NCI-H1436 treated with DMSO at 0.1 percent for 48 hours (cell line): ENCODE measurements around the gene SORCS1.

Experiments
- DNase-seq: peaks from one replicate; lab custom pipeline; 2025; lab: John Stamatoyannopoulos, UW

The SORCS1 gene

GRCh38 chr10:106992055-106992454 is 172.5 kb downstream of the SORCS1 start:
- no peak for DNase-seq

GRCh38 chr10:106991091-106991490 is 173.4 kb downstream of the SORCS1 start:
- DNase-seq, result no peak

DNA sequence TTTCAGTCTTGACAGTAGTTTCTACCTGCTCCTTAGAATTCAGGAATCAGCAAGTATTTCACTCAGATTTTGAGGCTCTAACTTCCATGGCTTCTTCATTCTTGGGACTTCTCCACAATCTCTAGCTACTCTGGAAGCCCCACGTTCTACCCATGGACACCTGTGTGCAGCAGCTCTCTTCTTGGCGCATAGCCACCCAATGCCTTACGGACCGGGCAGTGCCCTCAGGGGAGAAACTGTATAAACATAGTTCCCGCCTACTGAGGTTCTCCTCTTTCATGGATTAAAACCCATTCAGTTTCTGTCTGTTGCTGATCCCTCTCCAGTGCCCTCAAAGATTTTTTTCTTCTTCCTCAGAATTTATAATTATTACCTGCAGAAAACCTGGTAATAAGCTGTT is 177.1 kb downstream of the SORCS1 start:
- DNase-seq, result no peak

GRCh38 chr10:106982268-106982667 is 182.2 kb downstream of the SORCS1 start:
- DNase-seq, result no peak

- no peak for DNase-seq
Observed at GRCh38 chr10:106981452-106982075, 182.9 kb downstream of the SORCS1 start.

- no peak for DNase-seq
Observed at GRCh38 chr10:106980495-106981451, 183.7 kb downstream of the SORCS1 start.

GRCh38 chr10:106978756-106979155 is 185.8 kb downstream of the SORCS1 start:
- DNase-seq, result no peak

- DNase-seq, result no peak
Observed at GRCh38 chr10:106973716-106974115, 190.8 kb downstream of the SORCS1 start.

GRCh38 chr10:106973288-106973687 is 191.2 kb downstream of the SORCS1 start:
- DNase-seq, result no peak

DNA sequence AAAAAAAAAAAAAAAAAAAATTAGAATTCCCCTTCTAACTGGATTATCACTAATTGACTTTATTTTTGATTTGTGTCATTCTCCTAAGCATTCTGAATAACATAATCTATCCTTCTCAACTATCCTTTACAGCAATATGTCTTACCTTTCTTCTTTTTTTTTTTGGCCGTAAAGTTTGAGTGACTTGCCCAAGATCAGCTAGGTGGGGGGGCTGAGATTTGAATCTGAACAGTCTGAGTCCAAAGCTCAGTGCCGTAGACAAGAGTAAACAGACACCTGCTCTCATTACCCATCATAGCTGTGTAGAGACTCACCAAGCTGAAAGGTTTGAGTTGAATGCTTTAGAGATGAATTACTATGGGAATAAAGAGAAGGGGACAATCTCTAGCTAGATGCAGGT is 192.1 kb downstream of the SORCS1 start:
- DNase-seq, result no peak

DNA sequence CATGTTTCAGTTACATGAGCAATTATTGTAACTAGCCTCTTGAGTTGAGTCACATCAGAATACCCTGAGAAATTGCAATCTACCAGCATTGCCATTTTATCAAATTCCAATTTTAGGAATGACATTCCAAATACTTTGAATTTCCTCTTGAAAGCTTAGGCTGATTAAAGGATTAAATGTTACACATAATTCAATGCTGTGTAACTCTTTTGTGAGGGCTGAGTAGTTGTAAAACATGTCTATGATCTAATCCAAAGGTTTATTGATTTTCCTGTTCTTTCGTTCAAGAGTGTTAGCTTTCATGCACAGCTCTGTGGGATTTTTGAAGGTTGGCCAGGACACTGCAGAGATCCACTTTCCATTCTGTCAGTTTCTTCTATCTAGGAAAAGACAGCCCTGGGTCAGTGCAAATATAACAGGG is 193.1 kb downstream of the SORCS1 start:
- DNase-seq, result no peak

- no peak for DNase-seq
Observed at GRCh38 chr10:106967452-106967851, 197.1 kb downstream of the SORCS1 start.

- DNase-seq, result no peak
Observed at GRCh38 chr10:106960812-106961211, 203.7 kb downstream of the SORCS1 start.

- DNase-seq, result no peak
Observed at GRCh38 chr10:106959521-106959920, 205.0 kb downstream of the SORCS1 start.

- no peak for DNase-seq
Observed at GRCh38 chr10:106958589-106959361, 205.7 kb downstream of the SORCS1 start.

DNA sequence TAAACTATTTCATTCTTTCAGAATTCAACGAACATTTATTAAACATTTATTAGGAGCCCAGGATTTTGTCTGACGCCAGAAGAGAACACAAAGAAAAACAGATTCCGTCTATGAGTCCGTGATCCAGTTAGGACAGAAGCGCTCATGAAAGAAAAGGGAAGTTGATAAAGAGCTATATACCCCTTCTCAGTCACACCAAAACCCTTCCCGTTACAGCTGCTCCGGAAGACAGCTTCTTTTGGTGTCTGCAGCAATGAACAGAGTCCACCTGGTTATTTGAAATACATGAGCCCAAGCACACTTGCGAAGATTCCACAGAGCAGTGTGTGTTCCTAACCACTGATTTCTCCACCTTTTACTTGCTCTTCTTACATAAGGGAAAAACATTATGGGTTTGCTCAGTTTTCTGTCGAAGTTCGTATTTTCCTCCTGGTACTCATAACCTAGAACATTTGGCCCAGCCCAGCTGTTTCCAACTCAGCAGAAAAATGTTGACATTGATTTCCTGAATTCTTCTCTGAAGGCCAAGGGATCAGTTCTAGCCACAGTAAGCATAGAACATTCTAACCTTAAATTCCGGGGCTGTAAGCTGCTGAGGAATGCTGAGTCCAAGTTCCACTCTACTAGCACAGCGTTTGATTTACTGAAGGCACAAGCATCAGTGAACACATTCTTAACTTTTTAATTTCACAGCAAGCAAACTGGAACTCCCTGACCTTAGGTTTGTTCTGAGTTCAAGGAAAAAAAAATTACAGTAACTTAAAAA is 206.5 kb downstream of the SORCS1 start:
- DNase-seq, result no peak

DNA sequence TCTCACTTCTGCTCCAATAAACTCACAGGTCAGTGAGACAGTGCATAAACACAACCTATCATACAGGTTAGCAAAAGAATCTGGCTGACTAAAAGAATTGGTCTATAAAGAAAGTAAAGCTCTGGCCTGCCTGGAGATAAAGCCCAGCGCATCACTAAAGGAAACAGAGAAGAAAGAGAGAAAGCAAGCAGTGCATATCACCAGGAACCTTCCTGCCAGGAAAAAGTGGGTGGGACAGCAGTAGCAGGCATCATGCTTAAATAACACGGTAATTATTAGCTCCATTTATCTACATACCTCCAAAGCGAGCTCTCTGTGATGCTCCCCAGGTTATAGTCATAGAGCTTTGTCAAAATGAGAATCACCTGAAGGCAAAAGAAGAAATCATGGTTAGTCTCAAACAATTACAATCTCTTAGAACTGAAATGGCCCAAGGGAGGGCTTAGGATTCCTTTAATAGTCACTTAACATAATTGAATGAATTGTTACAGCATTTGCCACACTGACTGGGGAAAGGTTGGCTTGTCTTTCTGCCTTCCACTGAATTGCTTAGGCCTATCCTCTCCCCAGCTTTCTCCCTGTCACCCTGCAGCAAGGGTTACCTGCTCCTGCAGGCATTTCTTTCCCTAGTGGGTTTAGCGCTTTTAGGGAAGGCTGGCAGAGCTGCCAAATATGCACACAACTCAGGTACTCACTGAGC is 208.1 kb downstream of the SORCS1 start:
- no peak for DNase-seq

DNA sequence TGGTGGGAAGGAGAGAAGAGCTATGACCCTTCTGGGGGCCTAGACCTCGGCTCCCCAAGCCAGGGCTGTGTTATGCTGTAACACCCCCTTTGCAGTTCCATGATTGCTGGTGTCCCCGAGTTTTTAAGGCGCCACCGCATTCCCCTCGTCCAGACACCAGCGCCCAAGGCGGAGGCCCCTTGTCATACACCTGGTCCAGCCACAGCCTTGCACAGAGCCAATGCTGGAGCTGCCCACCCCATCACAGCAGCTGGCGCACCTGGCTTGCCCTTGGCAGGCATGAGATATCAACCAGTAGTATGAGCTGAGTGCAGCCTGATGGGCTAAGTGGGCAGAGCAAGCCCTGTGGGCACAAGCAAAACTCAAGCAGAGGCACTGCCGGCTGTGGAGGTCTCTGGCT is 209.4 kb downstream of the SORCS1 start:
- DNase-seq, result no peak

DNA sequence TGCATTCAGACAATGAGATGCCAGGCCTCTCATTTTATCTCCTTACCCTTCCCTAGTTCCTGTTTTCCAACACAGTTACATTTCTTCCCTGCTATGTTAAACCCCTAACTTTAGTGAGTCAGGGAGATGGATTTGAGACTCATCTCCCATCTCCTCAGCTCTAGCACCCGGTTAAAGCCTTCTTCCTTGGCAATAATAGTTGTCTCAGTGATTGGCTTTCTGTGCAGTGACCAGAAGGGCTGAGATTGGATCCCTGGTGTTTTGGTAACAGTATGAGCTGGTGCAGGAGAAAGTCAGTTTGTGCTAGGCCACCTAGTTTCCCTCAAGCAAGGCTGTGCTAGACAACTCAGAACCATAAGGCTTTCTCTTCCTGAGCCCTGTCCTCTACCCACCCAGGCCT is 212.5 kb downstream of the SORCS1 start:
- DNase-seq, result no peak

DNA sequence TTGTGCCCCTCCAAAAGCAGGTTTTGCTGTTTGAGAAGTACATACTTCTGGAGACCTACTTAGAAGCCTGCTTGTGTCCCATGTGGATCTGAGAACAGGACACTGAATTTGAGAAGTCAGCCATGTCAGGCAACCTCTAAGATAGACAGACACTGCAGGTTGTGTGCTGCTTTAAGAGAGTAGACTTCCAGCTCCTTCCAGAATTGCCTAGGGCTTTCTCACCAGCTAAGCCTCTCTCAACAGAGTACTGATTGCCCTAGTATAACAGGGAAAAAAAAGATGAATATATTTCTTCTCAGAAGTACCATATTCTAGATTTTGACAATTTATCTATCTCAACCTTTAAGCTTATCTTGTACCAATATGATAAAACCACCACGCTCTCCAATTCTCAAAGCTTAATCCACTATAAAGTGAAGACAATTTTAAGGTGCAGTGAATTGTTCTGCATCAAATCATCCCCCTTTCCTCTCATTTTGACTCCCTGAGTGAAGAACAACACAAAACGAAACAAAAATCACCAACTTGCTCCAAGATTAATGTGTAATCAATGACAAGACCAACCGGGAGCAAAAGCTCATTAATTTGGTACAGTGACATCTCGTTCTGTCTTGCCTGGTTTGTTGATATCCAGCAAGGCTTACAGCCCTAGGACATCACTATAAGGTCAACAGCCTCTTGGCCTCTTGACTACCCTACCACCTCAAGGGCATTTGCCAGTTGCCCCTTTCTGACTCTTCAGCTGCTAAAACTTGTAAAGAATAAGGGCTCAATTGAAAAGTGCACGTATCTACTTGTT is 214.6 kb downstream of the SORCS1 start:
- DNase-seq, result no peak
